HEK293T (cell line): ENCODE data around the gene ANXA11.

Experiments used
- ARNT ChIP-seq: fragments of 450-650 bp; IDR thresholded peaks from 2 replicates; pipeline ENCODE4 v1.6.1; 2017; ENCODE audit warnings: mild to moderate bottlenecking
- ELF4 ChIP-seq: fragments of 450-650 bp; IDR thresholded peaks from 2 replicates; pipeline ENCODE4 v1.6.1; 2017; ENCODE audit warnings: antibody characterized with exemption
- FOXK2 ChIP-seq: fragments of 450-650 bp; IDR thresholded peaks from 2 replicates; pipeline ENCODE4 v1.6.1; 2016; ENCODE audit warnings: mild to moderate bottlenecking
- FOXM1 ChIP-seq: fragments of 450-650 bp; IDR thresholded peaks from 2 replicates; pipeline ENCODE4 v1.6.1; 2017; ENCODE audit warnings: mild to moderate bottlenecking, borderline replicate concordance
- L3MBTL2 ChIP-seq: fragments of 450-650 bp; conservative IDR thresholded peaks from 2 replicates; pipeline ENCODE4 v1.6.1; 2016; ENCODE audit warnings: mild to moderate bottlenecking
- SP1 ChIP-seq: fragments of 450-650 bp; IDR thresholded peaks from 2 replicates; pipeline ENCODE4 v1.6.1; 2017
- SUZ12 ChIP-seq: fragments of 450-650 bp; IDR thresholded peaks from 2 replicates; pipeline ENCODE4 v1.6.1; 2016; ENCODE audit warnings: mild to moderate bottlenecking
- TARDBP ChIP-seq: fragments of 450-650 bp; IDR thresholded peaks from 2 replicates; pipeline ENCODE4 v1.6.1; 2016

GRCh38 chr10:80154626-80154977 lies 50.7 kb downstream of the ANXA11 start:
- no peak for TF ChIP-seq SP1
- TF ChIP-seq ARNT = no peak
- TF ChIP-seq L3MBTL2 = no peak
- TF ChIP-seq FOXK2 = no peak
- no peak for TF ChIP-seq SUZ12
- TF ChIP-seq ELF4 = no peak
- TF ChIP-seq TARDBP = no peak
- TF ChIP-seq FOXM1 = no peak
